Jurkat, Clone E6-1 (cell line): ENCODE data around the gene LIM2.

Experiments
- DNase-seq: peaks from one replicate; pipeline ENCODE4 v3.0.0-alpha.2; 2011; ENCODE audit warnings: low read depth, low spot score
- H3K4me3 ChIP-seq: 2 replicates; pipeline ENCODE4 v1.5.1; 2011; ENCODE audit warnings: mild to moderate bottlenecking, low read length, control low read depth, moderate library complexity

LIM2 gene

DNA sequence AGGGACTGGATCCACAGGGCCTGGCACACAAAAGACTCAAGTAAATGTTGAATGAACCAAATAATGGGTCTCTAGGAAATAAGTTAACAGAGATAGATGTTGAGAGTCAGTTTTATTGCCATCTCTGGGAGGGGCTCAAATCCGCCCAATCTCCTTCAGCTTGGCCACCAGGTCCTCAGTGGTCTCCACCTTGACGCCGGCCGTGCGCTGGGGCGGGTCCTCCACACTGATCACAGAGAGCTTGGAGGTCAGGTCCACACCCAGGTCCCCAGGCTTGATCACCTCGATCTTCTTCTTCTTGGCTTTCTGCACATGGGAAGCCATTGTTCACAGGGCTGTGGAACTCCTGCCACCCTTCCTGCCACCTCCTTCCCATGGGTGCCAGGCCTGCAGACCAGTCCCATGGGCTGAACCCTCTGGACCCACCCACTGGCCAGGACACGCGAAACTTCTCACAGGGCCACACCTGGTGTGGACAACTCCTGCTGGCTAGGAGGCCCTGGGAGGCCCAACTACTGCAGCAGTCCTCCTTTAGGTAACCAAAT is 42.6 kb downstream of the LIM2 start:
- H3K4me3 ChIP-seq: no peak overlapping the region
- DNase-seq: no peak

DNA sequence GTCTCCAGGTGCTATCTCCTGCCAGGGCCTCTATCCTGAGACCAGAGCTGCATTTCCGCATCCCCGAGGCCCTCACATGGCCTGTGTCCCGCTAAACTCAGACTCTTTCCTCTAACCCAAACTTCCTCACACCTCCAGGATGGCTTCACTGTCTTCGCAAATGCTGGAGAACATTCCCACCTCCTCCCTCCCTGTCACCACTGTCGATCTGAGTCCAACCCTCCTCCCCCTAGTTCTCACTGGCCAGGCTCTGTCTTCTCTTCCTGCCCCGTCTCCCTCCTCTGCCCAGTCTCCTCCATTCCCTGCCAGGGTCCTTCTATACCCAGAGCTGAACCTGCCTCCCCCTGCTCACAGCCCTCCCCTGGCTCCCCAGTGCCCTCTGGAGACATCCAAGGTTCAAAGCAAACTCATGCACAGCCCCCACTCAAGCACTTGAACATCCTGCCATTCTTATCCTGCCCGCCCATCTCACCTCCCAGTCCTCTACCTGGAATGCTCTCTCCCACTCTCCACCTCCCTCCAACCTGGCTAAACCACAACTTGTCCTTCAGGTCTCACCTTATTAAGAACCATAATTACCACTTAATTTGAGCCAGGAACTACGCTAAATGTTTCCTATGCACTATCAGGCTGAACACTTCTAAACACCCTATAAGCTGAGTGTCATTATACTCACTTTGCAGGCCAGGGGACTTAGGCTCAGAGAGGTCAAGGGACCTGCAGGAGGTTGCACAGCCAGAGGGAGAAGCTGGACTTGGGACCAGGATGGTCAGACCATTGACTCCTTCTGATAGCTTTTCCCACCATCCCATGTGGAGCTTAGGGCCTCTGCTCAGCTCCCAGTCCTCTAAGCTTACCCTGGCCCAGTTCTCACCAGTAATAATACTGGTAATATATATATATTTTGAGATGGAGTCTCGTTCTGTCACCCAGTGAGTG is 44.9 kb downstream of the LIM2 start:
- H3K4me3 ChIP-seq: no peak overlapping the region
- DNase-seq: no peak

DNA sequence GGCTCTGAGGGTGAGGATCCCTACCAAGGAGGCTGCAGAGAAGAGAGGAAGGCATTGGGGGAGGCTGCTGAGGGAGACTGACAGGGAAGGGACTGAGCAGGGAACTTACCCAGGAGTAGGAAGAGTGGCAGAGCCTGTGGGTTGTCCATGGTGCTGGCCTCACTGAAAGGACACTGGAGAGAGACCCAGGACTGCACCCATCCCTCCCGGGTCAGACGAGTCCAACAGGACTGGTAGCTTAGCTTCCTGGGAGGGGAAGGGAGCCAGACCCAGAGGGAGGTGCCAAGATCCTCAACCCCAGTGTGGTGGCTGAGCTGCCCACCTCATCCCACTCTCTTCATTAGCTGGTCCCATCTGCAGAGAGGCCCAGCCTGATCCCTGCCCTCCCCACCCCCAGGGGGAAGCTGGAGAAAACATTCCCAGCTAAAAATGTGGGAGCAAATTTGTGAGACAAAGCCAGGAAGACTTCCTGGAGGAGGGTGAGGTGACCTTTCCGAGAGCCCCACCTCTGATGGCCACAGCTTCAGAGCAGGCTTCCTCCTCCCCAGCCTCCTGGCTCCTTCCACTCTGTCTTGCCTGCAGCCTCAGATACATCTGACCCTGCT is 45.7 kb downstream of the LIM2 start, which contains the start of gene VSIG10L:
Gene VSIG10L (minus strand): TSS at position 164 of the 605 bp plus-strand sequence. CDS start 15 bp downstream, at position 149.
- DNase-seq: no peak
- no peak within 1 kb of the TSS for H3K4me3 ChIP-seq

DNA sequence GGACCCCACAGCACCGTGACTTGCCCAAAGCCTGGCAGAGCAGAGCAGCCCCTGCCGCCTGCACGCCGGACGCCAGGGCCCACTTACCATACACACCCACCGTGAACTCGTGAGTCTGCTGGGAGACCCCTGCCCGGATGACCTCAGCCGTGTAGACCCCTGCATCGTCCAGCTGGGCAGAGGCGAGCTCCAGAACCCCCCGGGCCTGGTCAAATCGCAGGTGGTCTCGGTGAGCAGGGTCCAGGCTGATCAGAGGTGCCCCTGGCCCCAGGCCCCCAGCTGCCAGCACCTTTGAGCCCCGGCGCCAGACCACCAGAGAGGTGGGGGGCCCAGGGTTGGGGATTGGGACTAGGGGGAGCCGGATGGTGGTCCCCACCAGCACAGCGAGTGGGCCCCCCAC is 46.7 kb downstream of the LIM2 start:
- no peak overlapping the region for H3K4me3 ChIP-seq

DNA sequence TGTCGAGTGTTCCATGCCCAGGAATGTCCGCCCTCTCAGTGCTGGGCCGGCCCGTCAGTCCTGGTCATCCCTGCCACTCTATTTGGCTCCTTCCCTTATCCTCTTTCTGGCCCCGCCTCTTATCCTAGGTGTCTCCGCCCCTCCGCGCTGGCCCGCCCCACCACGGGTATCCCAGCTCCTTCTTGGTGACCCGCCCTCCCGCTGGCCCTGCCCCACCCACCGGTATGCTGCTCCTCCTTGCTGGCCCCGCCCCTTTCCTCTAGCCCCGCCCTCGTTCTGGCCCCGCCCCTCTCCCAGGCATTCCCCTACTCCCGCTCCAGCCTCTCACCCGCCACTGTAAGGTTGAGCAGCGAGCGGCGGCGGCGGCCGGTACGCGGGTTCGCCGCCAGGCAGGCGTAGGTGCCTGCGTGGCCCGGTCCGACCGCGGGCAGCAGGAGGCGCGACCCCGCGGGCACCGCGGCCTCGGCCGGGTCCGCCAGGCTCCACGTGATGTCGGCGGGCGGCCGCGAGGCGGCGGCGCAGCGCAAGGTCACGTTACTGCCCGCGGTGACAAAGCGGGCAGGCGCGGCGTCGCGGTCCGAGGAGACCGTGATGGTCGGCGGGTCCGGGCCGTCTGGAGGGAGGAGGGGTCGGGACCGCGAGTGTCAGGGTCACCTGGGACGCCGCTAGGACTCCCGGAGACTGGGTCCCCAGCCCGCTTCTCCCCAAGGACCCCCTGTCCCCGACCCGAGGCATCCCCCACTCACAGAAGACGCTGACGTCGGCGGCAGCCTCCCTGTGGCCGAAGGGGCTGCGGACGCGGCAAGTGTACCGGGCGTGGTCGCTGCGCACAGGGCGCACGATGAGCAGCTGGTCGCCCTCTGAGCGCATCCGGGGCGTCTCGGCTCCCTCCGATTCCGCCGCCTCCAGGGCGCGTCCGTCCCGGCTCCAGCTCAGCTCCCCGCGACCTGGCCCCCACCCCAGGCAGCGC is 47.8 kb downstream of the LIM2 start:
- peak; percentile 82 for DNase-seq

More for the DNA sequence above, 46.7 kb downstream of the LIM2 start:
- no peak for DNase-seq

DNA sequence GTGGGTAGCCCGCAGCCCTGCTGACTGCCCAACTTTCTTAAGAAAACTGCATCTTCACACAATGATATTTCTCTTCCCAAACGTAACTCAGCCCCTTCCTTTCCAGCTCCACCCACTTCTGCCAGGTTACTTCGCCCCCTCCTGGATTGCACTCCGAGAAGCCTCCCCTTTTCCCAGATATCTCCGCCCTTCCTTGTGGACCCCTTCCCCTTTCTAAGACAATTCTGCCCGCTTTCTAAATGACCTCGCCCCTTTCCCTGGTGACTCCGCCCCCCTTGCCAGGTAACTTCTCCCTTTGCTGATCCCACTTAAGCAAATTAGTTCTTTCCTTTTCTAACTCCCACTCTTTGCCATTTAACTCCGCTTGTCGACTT is 48.5 kb downstream of the LIM2 start:
- H3K4me3 ChIP-seq: peak overlapping the region; percentile 59
- DNase-seq: no peak

More for the DNA sequence above, 47.8 kb downstream of the LIM2 start:
- peak overlapping the region; percentile 59 for H3K4me3 ChIP-seq

DNA sequence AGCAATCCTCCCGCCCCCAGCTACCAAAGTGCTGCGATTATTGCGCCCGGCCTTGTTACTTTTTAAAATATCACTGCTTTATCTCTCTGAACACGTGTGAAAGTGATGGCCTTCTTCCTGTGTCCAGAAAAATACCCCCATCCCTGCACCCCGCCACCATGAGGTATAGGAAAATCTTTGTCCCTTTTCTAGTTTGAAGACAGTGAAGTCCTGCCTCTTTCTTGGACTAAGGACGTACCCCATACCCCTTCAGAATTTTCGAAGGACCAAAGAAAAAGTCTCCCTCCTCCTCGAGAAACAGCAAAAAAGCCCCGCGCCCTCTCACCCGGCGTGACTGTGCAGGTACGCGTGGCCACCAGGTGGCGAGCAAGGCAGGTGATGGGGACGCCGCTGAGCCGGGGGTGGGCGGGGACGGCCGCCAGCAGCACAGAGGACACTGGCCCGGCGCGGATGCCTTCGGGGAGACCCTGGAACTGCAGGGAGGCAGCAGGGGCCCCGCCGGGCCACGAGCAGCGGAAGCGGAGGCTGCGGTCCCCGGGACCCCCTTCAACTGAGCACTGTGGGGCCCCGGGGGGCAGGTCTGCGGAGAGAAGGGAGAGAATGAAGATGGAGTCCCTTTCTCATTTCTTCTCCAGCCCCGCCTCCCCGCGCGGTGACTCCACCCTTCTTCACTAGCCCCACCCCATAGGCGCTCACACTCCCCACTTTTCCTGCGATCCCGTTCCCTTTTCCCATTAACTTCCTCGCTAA is 49.0 kb downstream of the LIM2 start:
- H3K4me3 ChIP-seq: peak overlapping the region; percentile 59
- peak; percentile 66 for DNase-seq

DNA sequence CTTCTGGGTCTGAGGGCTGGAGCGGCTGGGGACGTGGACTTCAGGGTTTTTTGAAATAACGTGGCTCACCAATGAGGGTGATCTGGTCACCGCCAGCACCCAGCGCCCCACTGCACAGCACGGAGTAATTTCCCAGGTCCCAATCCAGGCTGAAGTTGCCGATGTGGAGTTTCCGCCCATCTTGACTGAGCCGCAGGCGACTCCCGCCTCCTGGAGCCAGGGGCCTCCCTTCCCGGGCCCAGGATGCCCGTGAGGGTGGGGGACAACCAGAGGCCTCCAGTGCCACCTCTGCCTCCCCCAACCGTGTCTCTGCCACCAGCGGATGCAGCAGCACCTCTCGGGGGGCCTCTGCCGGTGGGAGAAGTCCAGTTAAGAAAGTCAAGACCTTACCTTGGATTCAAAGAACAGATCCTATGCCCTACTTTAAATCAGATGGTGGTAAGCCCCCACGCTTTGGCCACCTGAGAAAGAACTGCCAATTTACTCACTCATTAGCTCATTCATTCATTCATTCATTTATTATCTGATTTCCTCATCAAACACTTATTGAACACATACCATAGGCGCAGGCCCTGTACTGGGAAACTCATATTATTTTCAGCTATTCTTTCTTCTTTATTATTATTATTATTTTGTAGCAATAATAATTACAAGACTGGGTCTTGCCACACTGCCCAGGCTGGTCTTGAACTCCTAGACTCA is 49.8 kb downstream of the LIM2 start:
- H3K4me3 ChIP-seq: no peak overlapping the region

DNA sequence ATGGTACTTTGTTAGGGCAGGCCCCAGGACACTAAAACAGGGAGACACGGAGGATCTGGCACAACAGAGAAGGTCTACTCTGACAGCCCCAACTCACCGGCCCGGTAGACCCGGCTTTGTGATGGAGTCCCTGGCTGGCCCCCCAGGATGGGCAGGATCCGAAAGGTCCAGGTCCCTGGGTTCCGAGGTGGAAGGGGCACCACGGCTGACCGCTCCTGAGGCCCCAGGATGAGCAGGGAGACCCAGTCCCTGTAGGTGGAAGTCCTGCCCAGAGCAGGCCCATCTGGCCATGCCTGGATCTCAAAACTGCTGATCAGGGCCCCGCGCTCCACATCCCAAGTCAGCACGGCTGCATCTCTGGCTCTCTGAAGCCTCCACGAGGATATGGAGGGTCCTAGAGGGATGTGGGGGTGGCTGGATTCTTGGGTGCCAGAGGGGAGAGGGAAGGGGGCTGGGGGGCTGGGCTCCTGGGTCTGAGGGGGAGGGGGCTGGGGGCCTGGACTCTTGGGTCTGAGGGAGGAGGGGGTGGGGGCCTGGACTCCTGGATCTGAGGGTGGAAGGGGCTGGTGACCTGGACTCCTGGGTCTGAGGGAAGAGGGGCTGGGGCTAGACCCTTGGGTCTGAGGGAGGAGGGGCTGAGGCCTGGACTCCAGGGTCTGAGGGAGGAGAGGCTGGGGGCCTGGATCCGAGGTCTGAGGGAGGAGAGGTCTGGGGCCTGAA is 50.5 kb downstream of the LIM2 start:
- no peak overlapping the region for H3K4me3 ChIP-seq
- no peak for DNase-seq

More for the DNA sequence above, 49.8 kb downstream of the LIM2 start:
- no peak for DNase-seq

DNA sequence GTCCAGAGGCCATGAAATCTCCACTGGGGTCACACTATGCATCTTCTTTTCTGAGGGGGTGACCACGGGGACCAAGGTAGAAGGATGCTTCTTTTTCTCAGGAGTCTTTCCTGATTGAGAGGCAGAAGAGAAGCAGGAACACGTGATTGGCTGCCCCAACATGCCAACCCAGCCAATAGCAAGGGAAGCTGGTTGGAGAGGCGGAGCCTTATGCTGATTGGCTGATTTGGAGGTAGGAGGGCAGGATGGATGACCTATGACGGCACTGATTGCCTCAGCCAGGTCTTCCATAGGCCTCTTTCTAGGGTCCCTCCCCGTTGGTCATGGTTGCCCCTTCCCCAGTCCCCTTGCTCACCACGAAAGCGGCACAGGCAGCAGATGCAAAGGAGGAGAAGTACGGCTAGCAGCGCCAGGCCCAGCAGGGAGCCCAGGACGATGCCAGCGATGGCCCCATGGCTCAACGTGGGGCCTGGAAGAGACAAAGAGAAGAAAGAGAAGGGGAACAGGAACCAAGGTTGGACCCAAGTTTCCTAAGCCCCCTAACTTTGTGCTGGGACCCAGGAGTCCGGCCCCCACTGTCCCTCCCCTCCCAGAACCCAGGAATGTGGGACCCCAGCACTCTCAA is 53.8 kb downstream of the LIM2 start:
- peak; percentile 55 for DNase-seq

DNA sequence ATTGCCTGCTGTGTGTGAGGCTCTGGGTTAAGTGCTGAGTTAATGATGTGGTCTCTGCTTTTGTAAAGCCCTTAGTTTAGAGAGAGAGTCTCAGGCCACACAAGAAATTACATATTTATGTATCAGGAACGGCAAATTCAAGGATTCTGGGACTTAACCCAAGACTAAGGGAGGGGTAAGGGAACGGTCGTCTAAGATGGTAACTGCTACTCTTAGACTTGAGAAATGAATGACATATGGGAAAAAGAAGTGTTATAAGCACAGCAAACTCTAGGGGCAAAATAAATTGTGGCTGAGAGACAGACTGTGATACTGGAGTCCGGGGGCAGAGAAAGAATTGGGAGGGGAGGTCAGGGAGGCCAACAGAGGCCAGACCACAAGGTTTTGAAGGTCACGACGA is 56.1 kb downstream of the LIM2 start:
- H3K4me3 ChIP-seq: no peak overlapping the region

More for the DNA sequence above, 53.8 kb downstream of the LIM2 start:
- H3K4me3 ChIP-seq: no peak overlapping the region

DNA sequence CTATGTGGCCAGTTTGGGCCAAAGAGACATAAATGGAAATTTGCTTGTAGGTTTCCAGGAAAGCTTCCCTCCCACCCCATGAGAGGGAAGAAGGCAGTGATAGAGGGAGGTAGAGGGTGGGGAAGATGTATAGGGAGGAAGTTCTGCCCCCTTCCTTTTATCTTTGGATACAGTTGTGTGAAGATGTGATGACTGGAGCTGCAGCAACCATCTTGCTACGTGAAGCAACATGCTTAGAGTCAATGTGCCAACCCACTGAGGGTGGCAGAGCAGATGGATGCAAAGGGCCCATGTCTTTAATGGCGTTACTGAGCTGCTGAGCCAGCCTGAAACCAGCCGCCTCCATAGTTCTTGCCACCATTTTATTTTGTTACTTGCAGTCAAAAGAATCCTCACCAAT is 56.6 kb downstream of the LIM2 start:
- no peak overlapping the region for H3K4me3 ChIP-seq
- DNase-seq: no peak

More for the DNA sequence above, 56.1 kb downstream of the LIM2 start:
- DNase-seq: no peak

DNA sequence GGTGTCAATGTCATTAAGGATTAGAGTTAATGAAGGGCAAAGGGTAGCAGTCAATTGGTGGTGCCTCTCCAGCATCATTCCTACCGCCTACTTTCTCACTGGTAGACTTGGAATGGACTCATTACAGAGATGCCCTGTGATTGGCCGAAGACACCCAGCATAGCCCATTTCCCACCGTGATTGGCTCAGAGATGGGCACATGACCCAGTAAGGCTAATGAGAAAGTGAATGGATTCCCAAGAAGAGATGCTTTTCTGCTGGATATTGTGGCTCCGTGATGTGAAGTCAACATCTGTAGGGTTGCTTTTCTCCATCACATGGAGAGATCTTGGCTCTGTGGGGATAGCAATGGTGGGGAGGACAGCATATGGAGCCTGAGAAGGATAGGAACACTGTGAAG is 57.4 kb downstream of the LIM2 start:
- DNase-seq: no peak
- no peak overlapping the region for H3K4me3 ChIP-seq
